Femur (tissue), 1 donor: ENCODE measurements around the gene CX3CL1.

ENCODE experiments used
- DNase-seq: peaks from one replicate; pipeline ENCODE4 v3.0.0-alpha.2; 2017

CX3CL1 gene

DNA sequence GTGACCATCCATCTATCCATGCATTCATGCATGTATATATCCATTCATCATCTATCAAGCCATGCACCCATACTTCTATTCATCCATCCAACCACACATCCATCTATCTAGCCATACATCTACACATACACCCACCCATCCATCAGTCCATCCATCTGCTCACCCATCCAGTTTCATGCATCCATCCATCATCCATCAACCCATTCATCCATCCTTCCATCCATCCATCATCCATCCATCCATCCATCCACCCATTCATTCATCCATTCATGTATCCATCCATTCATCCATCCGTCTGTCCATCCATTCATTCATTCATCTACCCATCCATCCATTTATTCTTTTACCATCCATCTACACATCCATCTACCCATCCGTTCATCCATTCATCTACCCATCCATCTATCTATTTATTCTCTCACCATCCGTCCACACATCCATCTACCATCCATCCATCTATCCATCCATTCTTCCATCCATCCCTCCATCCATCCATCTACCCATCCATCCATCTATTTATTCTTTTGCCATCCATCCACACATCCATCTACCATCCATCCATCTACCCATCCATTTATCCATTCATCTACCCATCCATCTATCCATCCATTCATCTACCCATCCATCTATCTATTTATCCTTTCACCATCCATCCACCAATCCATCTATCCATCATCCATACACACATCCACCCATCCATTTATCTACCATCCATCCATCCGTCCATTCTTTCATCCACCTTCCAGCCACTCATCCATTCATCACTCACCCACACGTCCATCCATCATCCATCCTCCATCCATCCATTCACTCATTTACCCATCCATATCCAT is 35.4 kb downstream of the CX3CL1 start:
- DNase-seq, result no peak

DNA sequence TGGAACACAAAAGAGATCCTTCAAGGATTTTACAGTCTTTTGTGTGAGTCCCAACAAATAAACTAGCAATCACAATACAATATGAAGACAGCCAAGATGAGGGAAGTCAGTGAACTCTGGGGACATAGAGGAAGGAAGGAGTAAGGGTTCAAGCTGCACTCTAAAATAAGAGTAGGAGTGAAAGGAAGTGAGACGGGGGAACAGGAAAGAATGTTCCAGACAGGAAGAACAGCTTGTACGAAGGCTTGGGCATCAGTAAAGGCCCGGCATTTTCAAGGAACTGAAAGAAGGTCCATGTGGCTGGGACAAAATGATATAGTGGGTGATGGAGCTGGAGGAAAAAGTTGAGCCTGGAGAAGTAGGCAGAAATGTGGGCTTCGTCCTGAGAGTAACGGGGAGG is 36.8 kb downstream of the CX3CL1 start:
- DNase-seq, result no peak

DNA sequence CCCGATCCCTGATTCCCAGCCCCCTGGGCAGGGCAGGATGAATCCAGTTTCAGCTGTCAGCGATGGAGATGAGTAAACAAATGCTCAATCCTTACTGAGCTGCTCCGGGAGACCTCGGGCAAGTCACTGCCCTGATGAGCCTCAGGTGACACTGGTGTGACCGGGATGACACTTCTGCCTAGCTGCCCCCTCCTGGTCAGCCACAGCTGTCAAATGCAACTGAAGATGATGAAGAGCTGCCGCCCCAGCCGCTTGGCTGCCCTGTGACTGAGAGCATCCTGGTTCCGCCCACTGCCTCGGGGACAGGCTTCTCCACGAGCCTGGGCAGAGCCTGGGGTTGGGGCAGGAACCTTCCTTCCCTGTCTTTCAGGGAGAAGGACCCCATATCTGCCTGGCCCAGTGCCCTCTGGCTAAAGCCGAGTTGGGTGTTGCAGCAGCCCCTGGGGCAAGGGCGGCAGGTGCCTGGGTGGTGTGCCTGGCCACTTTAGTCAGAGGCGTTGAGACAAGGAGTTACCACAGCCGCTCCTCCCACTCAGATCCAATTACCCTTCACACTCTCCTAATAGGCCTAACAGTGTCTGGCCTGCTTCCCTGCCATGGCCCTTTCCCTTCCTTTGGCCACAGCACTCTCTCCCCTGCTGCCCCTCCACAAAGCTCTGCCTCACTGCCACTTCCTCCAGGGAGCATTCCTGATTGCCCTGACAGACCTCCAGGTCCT is 37.7 kb downstream of the CX3CL1 start:
- DNase-seq, result no peak

DNA sequence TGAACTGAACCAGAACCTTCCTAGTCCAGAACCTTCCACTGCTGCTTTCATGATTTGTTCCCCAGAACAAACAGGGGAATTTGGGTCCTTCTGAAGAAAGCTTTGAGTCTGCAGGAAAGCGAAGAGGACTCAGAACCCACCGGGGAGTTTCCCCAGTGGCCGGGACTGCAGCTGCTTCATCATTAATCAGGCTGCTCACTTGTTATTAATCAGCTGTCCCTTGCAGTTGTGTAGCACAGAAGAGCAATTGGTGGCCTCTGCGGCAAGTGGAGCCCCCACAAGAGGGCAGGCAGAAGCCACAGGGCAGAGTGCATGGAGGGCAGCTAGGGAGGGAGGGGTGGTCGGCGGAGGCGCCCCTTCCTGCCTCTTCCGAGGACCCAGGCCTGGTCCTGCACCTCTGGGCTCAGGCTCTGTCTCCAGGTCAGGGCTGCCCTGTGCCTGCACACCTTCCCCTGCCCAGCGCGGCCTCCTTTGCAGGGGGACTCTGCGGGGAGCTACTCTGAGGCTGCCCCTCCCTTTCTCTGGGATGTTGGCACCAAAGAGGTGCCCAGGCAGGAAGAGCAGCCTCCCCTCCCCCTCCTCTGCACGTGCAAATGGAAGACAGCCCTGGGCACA is 39.2 kb downstream of the CX3CL1 start:
- no peak for DNase-seq

GRCh38 chr16:57412584-57412983 is 40.3 kb downstream of the CX3CL1 start:
- DNase-seq, result no peak

- DNase-seq, result no peak
Observed at GRCh38 chr16:57413301-57413730, 41.0 kb downstream of the CX3CL1 start.

DNA sequence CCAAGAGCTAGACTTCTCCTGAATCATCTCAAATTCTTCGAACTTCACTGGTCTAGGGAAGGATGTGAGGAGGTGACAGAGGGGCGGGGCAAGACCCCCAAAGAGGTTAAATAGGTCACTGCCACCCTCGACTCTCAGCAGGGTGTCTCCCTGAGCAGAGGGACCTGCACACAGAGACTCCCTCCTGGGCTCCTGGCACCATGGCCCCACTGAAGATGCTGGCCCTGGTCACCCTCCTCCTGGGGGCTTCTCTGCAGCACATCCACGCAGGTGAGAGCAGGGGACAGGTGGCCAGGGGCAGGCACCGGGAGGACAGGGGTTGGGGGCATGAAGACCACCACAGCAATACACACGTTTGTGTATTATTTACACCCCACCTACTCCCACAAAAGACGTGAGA is 41.4 kb downstream of the CX3CL1 start:
- no peak for DNase-seq

DNA sequence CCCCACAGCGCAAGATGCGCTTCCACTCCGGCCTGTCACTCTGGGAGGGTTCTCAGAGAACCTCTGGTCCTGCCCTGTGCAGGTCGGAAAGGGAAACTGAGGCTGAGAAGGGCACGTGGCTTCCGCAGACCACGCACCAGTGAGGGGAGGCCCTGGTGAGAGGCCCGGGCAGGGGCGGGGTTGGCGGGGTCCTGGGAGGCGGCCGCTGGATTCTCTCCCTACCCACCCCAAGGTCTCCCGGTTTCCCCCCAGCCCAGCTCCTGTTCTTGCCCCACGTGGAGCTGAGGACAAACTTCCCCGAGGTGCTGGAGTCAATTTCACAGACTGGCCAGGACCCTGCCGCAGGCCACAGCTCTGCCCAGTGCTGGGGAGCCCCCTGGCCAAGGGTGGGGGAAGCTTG is 43.8 kb downstream of the CX3CL1 start:
- no peak for DNase-seq

DNA sequence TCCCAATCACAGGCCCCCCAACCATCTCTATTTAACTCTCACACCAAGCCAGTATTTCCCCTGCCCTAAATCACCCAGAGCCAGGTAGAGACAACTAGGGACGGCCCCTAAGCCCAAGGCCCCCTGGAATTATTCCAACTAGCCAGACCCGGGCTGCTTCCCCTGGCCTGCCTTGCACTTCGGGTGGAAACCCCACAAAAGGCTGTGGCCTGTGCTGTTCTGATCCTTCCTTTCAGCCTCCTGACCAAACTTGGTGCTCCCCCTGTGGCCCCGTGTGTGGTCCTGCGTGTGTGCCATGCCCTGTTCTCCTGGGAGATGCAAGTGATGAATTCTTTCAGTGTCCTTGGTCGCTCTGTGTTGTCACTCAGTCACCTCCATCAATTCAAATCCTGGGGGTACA is 47.2 kb downstream of the CX3CL1 start:
- DNase-seq, result no peak

- peak; percentile 81 for DNase-seq
Observed at GRCh38 chr16:57422026-57422944, 50.0 kb downstream of the CX3CL1 start.

GRCh38 chr16:57423152-57423551 is 50.9 kb downstream of the CX3CL1 start:
- no peak for DNase-seq

DNA sequence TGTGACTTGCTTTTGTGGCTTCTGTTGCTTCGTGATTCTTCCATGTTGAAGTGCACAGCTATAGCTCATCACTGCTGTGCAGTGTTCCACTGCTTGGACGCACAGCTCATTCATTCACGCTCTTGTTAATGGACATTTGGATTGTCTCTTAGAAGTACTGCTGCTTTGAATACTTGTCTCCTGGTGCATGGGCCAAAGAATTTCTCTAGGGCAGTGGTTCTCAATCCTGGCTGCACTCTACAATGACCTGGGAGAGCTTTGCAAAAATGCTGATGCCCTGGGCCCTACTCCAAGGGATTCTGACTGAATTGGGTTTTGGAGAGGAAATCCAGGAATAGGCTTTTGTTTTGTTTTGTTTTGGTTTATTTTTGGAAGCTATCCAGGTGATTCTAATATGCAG is 52.3 kb downstream of the CX3CL1 start:
- no peak for DNase-seq

DNA sequence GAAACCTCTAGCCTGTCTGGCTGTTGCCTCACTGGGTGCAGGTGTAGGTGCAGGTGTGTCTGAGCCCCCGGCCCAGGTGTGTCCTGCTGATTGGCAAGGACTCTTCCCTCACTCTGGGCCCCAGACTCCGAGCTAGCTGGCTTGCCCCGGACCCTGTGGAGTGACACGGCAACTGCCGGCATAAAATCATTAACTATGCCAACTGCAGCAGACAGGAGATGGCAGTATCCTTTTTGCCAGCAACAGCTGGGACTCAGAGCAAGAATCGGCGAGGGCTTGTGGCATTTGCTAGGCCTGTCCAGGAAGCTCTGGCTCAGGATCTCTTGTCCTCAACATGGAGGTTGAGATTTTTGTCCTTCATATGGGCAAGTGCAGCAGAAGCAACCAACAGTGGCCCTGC is 54.1 kb downstream of the CX3CL1 start:
- DNase-seq, result peak; percentile 45

DNA sequence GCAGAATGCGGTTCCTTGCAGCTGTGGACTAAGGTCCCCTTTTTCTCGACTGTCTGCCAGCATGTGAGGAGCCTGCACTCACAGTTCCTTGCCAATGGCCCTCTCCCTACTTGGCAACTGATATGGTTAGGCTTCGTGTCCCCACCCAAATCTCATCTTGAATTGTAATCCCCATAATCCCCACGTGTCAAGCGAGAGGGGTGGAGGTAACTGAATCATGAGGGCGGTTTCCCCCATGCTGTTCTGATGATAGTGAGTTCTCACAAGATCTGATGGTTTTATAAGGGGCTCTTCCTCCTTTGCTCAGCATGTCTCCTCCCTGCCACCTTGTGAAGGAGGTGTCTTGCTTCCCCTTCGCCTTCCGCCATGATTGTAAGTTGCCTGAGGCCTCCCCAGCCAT is 55.0 kb downstream of the CX3CL1 start:
- DNase-seq, result no peak

DNA sequence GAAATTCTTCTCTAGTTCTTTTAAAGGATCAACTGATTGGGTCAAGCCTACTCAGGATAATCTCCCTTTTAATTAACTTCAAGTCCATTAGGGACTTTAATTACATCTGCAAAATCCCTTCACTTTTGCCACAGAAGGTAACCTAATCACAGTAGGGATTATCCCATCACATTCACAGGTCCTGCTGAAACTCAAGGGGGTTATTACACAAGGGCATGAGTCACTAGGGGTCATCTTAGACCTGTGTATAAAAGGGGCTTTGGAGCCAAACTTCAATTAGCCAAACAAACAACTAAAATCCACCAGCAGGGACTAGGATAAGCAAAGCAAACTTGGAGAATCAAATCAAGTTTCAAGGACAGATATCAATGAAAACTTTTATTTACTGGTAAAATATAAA is 55.5 kb downstream of the CX3CL1 start:
- no peak for DNase-seq

DNA sequence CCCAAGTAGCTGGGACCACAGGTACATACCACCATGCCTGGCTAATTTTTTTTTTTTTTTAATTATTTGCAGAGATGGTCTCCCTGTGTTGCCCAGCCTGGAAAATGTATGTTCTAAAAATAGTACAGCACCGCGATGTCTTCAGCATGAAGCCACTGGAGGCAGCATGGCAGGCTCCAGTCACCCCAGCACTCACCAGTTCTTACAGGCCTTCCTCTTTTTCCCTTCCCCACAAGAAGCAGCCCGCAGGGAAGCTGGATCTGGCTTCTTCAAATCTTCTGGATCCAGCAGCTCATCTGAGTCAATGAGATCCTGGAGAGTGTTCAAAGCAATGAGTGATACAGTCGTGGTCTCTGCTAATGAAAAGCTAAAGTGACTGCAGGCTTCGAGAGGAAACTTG is 58.7 kb downstream of the CX3CL1 start:
- DNase-seq, result no peak

DNA sequence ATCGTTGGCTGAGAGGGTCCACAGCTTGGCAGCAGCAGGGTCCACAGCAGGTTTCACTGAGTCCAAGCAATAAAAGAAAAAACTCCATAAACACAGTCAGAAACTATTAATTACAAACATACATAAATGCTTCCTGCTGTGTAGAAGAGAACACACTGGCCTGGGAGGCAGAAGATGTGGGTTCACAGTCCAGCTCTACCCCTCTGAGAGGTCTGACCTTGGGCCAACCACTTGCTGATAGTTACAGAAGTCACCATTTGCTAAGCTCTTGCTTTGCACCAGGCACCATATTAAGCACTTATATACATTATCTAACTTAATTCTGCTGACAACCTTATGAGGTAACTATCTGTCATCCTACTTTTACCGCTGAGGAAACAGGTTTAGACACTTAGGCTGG is 60.2 kb downstream of the CX3CL1 start:
- DNase-seq, result no peak

DNA sequence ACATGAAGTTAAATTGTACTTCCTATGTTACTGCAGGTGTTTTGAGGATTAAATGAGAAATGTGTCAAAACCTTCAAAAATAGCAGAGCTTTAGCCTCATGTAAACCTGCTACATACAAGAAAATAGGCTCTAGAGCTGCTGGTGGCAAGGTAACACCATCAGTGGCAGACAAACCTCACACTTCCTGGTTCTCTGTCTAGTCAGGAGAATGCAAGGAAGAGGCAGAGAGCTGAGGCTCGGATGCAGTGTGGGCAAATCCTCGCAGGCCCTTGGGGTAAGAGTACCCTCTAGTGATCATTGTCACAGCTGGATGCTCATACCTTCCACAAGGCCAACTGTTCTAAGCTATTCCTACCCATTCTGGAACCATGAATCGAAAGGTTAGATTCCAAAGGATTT is 60.7 kb downstream of the CX3CL1 start:
- no peak for DNase-seq

DNA sequence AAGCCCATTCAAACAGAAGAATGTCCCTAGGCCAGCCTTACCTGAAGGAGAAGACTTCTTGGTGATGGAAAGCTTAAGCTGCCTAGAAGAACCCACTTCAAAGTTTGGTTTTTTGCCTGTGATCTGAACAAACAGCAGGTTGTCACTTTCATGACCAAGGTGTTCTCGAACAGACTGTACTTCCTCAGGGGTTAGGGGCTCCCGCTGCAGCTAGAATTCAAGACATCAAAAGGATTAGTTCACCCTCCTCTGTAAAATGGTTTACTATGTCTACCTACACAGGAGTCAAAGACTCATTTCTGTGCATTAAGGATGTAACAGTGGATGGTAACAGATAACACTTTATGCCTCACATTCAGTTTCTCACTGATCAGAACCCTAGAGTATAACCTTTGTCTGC is 61.7 kb downstream of the CX3CL1 start:
- DNase-seq, result no peak
